Measurements from ENCODE around the gene DNMBP.

Gene DNMBP

GRCh38 chr10:99832439-99832838, 177.3 kb downstream of the DNMBP start:
- no peak for TF ChIP-seq YY1 (IDR thresholded peaks at IDR 0.05; ENCODE audit: low read depth)

GRCh38 chr10:99828464-99828863, 181.3 kb downstream of the DNMBP start:
- no peak for TF ChIP-seq EP300 (IDR thresholded peaks at IDR 0.05; ENCODE audit: borderline replicate concordance)
- TF ChIP-seq, protein P1, sequence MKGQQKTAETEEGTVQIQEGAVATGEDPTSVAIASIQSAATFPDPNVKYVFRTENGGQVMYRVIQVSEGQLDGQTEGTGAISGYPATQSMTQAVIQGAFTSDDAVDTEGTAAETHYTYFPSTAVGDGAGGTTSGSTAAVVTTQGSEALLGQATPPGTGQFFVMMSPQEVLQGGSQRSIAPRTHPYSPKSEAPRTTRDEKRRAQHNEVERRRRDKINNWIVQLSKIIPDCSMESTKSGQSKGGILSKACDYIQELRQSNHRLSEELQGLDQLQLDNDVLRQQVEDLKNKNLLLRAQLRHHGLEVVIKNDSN (IDR thresholded peaks at IDR 0.05), result no peak
- TF ChIP-seq TAF1 (IDR thresholded peaks at IDR 0.05; ENCODE audit: low read depth), result no peak
- TF ChIP-seq REST (IDR thresholded peaks at IDR 0.05; ENCODE audit: low read depth), result no peak
- TF ChIP-seq CEBPB (IDR thresholded peaks at IDR 0.05), result no peak
- TF ChIP-seq TCF12 (IDR thresholded peaks at IDR 0.05; ENCODE audit: low read depth), result no peak
- TF ChIP-seq MAX (IDR thresholded peaks at IDR 0.05), result no peak

- TF ChIP-seq EGR1 (IDR thresholded peaks at IDR 0.05), result no peak
- TF ChIP-seq TEAD4 (IDR thresholded peaks at IDR 0.05), result no peak
- TF ChIP-seq YY1 (IDR thresholded peaks at IDR 0.05; ENCODE audit: low read depth), result no peak
- no peak for TF ChIP-seq RAD21 (IDR thresholded peaks at IDR 0.05; ENCODE audit: low read depth)
- no peak for TF ChIP-seq TCF12 (IDR thresholded peaks at IDR 0.05; ENCODE audit: low read depth)
- no peak for TF ChIP-seq CEBPB (IDR thresholded peaks at IDR 0.05)
- TF ChIP-seq ZBTB7A (IDR thresholded peaks at IDR 0.05; ENCODE audit: low read depth), result no peak
- TF ChIP-seq, protein P1 (IDR thresholded peaks at IDR 0.05), result no peak
- TF ChIP-seq EP300 (IDR thresholded peaks at IDR 0.05; ENCODE audit: borderline replicate concordance), result no peak
- no peak for TF ChIP-seq TAF1 (IDR thresholded peaks at IDR 0.05; ENCODE audit: low read depth)
These were observed 181.8 kb downstream of the DNMBP start for GRCh38 chr10:99827936-99828335.

Measured in Ishikawa (cell line).